ENCODE data around the gene SAPCD1. TPM values are rescaled to one million over a fixed set of nuclear protein-coding genes. Genes with fewer than 3 reads are reported as not detected.

Gene SAPCD1
- total and polyA plus RNA-seq, 10 of the 15 experiments (the other 5 are each of a cell fraction or from before 2014, with no cell fraction given) = 1.6 to 13.0 (median 5.4) TPM

DNA sequence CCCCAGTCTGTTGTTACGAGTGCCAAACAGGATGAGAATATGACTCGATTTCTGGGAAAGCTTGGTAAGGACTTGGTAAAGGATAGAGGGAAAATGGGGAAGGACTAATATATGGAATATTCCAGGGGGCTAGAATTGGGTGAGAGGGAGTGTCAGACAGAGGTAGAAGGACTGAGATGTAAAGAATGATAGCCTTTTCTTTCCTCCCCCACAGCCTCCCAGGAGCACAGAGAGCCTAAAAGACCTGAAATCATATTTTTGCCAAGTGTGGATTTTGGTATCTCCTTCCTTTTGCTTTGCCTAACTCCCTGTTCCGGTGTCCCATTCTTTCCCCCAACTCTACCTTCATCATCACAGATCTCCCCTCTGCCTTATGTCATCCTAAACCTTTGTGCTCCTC is 19.6 kb upstream of the SAPCD1 start:
- ATAC-seq (no peak), DNase-seq (ENCODE audit: low read depth, low spot score) (no peak), FAIRE-seq (no peak)
- Histone ChIP-seq H2AFZ (ENCODE audit: control insufficient read depth, low read depth, low read length) (no peak overlapping the region), H3K79me2 (ENCODE audit: control insufficient read depth, insufficient read depth, low read length) (peaks cover 11% of the 10 kb centered on the region), H3K4me2 (ENCODE audit: control insufficient read depth, insufficient read depth) (no peak overlapping the region), H3K4me3 (no peak overlapping the region), H3K4me1 (ENCODE audit: control insufficient read depth, insufficient read depth, low read length) (peaks cover 12% of the 10 kb centered on the region), H3K9ac (ENCODE audit: control insufficient read depth, insufficient read depth, low read length) (no peak overlapping the region), H4K20me1 (ENCODE audit: control insufficient read depth, insufficient read depth) (no peaks in the 10 kb centered on the region), H3K27me3 (replicated peaks in 1 of 2; ENCODE audit: control insufficient read depth in 2 of 2, insufficient read depth in 2 of 2, low read length in 1 of 2) (no peaks in the 10 kb centered on the region), H3K9me3 (replicated peaks; ENCODE audit: control insufficient read depth, insufficient read depth, low read length) (no peaks in the 10 kb centered on the region), H3K27ac (ENCODE audit: control insufficient read depth, insufficient read depth) (no peak overlapping the region), H3K36me3 (ENCODE audit: control insufficient read depth in 2 of 2, insufficient read depth in 2 of 2, low read length in 1 of 2) (peaks cover 1 to 4% of the 10 kb centered on the region in 2 experiments; a peak in 2 of 4 replicates)
- no TSS peak for BruUV-seq (replicated peaks)
- POLR2A ChIA-PET = interaction anchor here (0.5 kb wide), 1 partner anchor 95 kb away, joined by 3 read pairs; no protein-coding TSS in a partner anchor
- RAD21 ChIA-PET (ENCODE audit: unreplicated experiment) = interaction anchor here (0.7 kb wide), 1 partner anchor 27 kb away, joined by 4 read pairs; no protein-coding TSS in a partner anchor
- in situ Hi-C loops (cut with MboI) = no loop called here
- intact Hi-C loops (cut with micrococcal nuclease; ENCODE audit: unreplicated experiment) = no loop called here
- TF ChIP-seq STAT1 (conservative IDR thresholded peaks at IDR 0.05) (no peak), BMI1 (IDR thresholded peaks at IDR 0.05; ENCODE audit: borderline replicate concordance) (no peak)
- CTCF ChIA-PET = interaction anchor here (1.0 to 1.6 kb wide), 2 partner anchors 10 to 27 kb away, joined by 4 read pairs; no protein-coding TSS in a partner anchor
- 100% methylated on average over 3 of the region's 3 CpGs for WGBS (ENCODE audit: insufficient coverage, insufficient replicate concordance, low lambda C conversion rate, missing lambda C conversion rate)
- SMC1A ChIA-PET (ENCODE audit: uncharacterized antibody, unreplicated experiment) = interaction anchor here (0.9 kb wide), 1 partner anchor 27 kb away, joined by 3 read pairs; no protein-coding TSS in a partner anchor

DNA sequence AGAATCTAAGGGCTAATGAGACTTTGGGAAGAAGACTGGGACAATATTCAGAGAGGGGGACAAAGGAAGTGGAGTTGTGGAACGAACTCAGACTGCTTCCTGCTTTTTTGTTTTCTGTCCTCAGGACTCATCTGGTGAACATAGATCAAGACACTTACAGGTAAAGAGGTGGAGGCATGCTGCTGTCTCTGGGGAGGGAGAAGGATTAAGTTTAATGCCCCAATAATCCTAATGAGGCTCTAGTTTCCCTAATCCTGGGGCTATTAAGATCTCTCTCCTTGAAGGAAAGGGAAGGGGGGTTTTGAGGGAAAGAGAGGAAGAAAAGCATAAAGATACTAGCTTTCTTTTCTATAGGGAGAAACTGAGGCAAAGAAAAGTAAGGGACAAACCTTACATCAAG is 18.0 kb upstream of the SAPCD1 start:
- H2AFZ ChIP-seq (ENCODE audit: control insufficient read depth, low read depth, low read length) = no peak overlapping the region
- WGBS (ENCODE audit: insufficient coverage, insufficient replicate concordance, low lambda C conversion rate, missing lambda C conversion rate) = 78% methylated on average over 1 of the region's 1 CpG
- ChIA-PET SMC1A (ENCODE audit: uncharacterized antibody, unreplicated experiment) (interaction anchor here (1.1 kb wide), 1 partner anchor 14 kb away, joined by 3 read pairs; no protein-coding TSS in a partner anchor), POLR2A (interaction anchor here (0.6 kb wide), 1 partner anchor 138 kb away, joined by 5 read pairs; no protein-coding TSS in a partner anchor), CTCF (no interaction called here), RAD21 (ENCODE audit: unreplicated experiment) (no interaction called here)
- no peak for FAIRE-seq
- H3K27me3 ChIP-seq (replicated peaks in 1 of 2; ENCODE audit: control insufficient read depth in 2 of 2, insufficient read depth in 2 of 2, low read length in 1 of 2) = no peaks in the 10 kb centered on the region
- H3K4me1 ChIP-seq (ENCODE audit: control insufficient read depth, insufficient read depth, low read length) = peaks cover 3% of the 10 kb centered on the region; the same call in 1 of the 2 replicates
- H3K36me3 ChIP-seq (ENCODE audit: control insufficient read depth in 2 of 2, insufficient read depth in 2 of 2, low read length in 1 of 2) = peaks cover 1 to 7% of the 10 kb centered on the region in 2 experiments; a peak in 2 of 4 replicates
- H3K79me2 ChIP-seq (ENCODE audit: control insufficient read depth, insufficient read depth, low read length) = peaks cover 11% of the 10 kb centered on the region
- H4K20me1 ChIP-seq (ENCODE audit: control insufficient read depth, insufficient read depth) = no peaks in the 10 kb centered on the region
- no peaks in the 10 kb centered on the region for H3K9me3 ChIP-seq (replicated peaks; ENCODE audit: control insufficient read depth, insufficient read depth, low read length)
- no peak overlapping the region for H3K27ac ChIP-seq (ENCODE audit: control insufficient read depth, insufficient read depth)
- H3K9ac ChIP-seq (ENCODE audit: control insufficient read depth, insufficient read depth, low read length) = no peak overlapping the region
- intact Hi-C loops (cut with micrococcal nuclease; ENCODE audit: unreplicated experiment) = no loop called here
- H3K4me3 ChIP-seq = no peak overlapping the region
- in situ Hi-C loops (cut with MboI) = no loop called here
- no TSS peak for BruUV-seq (replicated peaks)
- no peak for DNase-seq (ENCODE audit: low read depth, low spot score)
- no peak for ATAC-seq
- no peak overlapping the region for H3K4me2 ChIP-seq (ENCODE audit: control insufficient read depth, insufficient read depth)
- TF ChIP-seq IRF4 (IDR thresholded peaks at IDR 0.05; ENCODE audit: low read depth, low read length) = no peak
- no peak for TF ChIP-seq CBX3 (IDR thresholded peaks at IDR 0.05; ENCODE audit: borderline replicate concordance, low read depth)
- TF ChIP-seq CHD2 (IDR thresholded peaks at IDR 0.05; ENCODE audit: borderline replicate concordance, low read depth, low read length) = no peak
- no peak for TF ChIP-seq ZBTB4 (CRISPR knock-in tag; IDR thresholded peaks at IDR 0.05)
- TF ChIP-seq, protein P1, sequence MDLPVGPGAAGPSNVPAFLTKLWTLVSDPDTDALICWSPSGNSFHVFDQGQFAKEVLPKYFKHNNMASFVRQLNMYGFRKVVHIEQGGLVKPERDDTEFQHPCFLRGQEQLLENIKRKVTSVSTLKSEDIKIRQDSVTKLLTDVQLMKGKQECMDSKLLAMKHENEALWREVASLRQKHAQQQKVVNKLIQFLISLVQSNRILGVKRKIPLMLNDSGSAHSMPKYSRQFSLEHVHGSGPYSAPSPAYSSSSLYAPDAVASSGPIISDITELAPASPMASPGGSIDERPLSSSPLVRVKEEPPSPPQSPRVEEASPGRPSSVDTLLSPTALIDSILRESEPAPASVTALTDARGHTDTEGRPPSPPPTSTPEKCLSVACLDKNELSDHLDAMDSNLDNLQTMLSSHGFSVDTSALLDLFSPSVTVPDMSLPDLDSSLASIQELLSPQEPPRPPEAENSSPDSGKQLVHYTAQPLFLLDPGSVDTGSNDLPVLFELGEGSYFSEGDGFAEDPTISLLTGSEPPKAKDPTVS (IDR thresholded peaks at IDR 0.05; ENCODE audit: low read depth, low read length) = no peak
- TF ChIP-seq LARP7 (IDR thresholded peaks at IDR 0.05) = no peak
- no peak for TF ChIP-seq SPI1 (IDR thresholded peaks at IDR 0.05; ENCODE audit: borderline replicate concordance, insufficient read depth, low read depth, low read length)
- no peak for TF ChIP-seq SREBF1 (IDR thresholded peaks at IDR 0.05; ENCODE audit: low read length)
- TF ChIP-seq SIX5 (IDR thresholded peaks at IDR 0.05; ENCODE audit: low read depth, low read length, severe bottlenecking) = no peak
- no peak for TF ChIP-seq PAX5 (IDR thresholded peaks at IDR 0.05; ENCODE audit: borderline replicate concordance, low read depth, low read length)
- no peak for TF ChIP-seq ZNF622 (IDR thresholded peaks at IDR 0.05)
- no peak for TF ChIP-seq SUZ12 (IDR thresholded peaks at IDR 0.05; ENCODE audit: unreplicated experiment)

Measured in GM12878 (cell line).